IMR-90 (cell line): ENCODE data around the gene UNC93A. TPM values are rescaled to one million over a fixed set of nuclear protein-coding genes. Genes with fewer than 3 reads are reported as not detected.

ENCODE experiments used
- ATAC-seq: fragments of 200-7000 bp; cut with Tn5 transposase; 2 replicates; pipeline ENCODE4 v1.9.1; 2020; ENCODE audit warnings: low read depth, mild to moderate bottlenecking, moderate library complexity
- BruUV-seq: library from RNA; stranded (reverse); fragments of 400-500 nt; replicated peaks from 2 replicates; lab custom pipeline; 2021; lab: Mats Ljungman, UMichigan
- CTCF ChIA-PET: fragments of 300-600 bp; formaldehyde crosslinking; extraction: SDS; loops from one replicate; lab custom pipeline; 2021; ENCODE audit warnings: antibody characterized with exemption; lab: Yijun Ruan, JAX
- POLR2A ChIA-PET: fragments of 300-600 bp; sonication (Branson Sonifier 250); formaldehyde crosslinking; loops from one replicate; lab custom pipeline; 2022; ENCODE audit warnings: antibody characterized with exemption; ENCODE audit not compliant: unreplicated experiment; lab: Charles Lee
- DNase-seq: peaks from one replicate; pipeline ENCODE4 v3.0.0; 2013
- H2AFZ ChIP-seq: replicated peaks from 2 replicates; pipeline ENCODE3; 2013; ENCODE audit warnings: low read length, mild to moderate bottlenecking; ENCODE audit not compliant: poor library complexity
- H2AK5ac ChIP-seq: 2 replicates; pipeline ENCODE4 v1.6.1; 2013; ENCODE audit warnings: low read depth, low read length, inconsistent platforms
- H2AK9ac ChIP-seq: replicated peaks from 2 replicates; pipeline ENCODE3; 2013; ENCODE audit warnings: mild to moderate bottlenecking, low read depth, low read length, moderate library complexity; ENCODE audit not compliant: poor library complexity
- H2BK120ac ChIP-seq: 2 replicates; pipeline ENCODE4 v1.6.1; 2013; ENCODE audit warnings: low read depth, low read length, inconsistent platforms
- H2BK15ac ChIP-seq: 3 replicates; pipeline ENCODE4 v1.6.1; 2013; ENCODE audit warnings: low read depth, low read length, inconsistent platforms
- H2BK20ac ChIP-seq: 2 replicates; pipeline ENCODE4 v1.6.1; 2013; ENCODE audit warnings: low read depth, mild to moderate bottlenecking, inconsistent platforms, low read length, moderate library complexity
- H2BK5ac ChIP-seq: 2 replicates; pipeline ENCODE4 v1.6.1; 2013; ENCODE audit warnings: mild to moderate bottlenecking, low read depth, low read length, inconsistent platforms; ENCODE audit not compliant: poor library complexity, severe bottlenecking
- H3K14ac ChIP-seq: replicated peaks from 2 replicates; pipeline ENCODE4 v1.6.1; 2013; ENCODE audit warnings: low read depth, low read length, inconsistent platforms
- H3K18ac ChIP-seq: 2 replicates; pipeline ENCODE4 v1.6.1; 2013; ENCODE audit warnings: low read depth, low read length, control low read depth
- H3K23ac ChIP-seq: 2 replicates; pipeline ENCODE4 v1.6.1; 2013; ENCODE audit warnings: low read depth, low read length, inconsistent platforms
- H3K27ac ChIP-seq: 2 replicates; pipeline ENCODE4 v1.5.1; 2013; ENCODE audit warnings: mild to moderate bottlenecking, control low read depth, low read length; ENCODE audit not compliant: insufficient read depth
- H3K27me3 ChIP-seq: 2 replicates; pipeline ENCODE4 v1.6.1; 2013; ENCODE audit warnings: low read length; ENCODE audit not compliant: control insufficient read depth, insufficient read depth
- H3K36me3 ChIP-seq: 2 replicates; pipeline ENCODE4 v1.6.1; 2013; ENCODE audit warnings: low read length, mixed read lengths; ENCODE audit not compliant: control insufficient read depth, insufficient read depth
- H3K4ac ChIP-seq: 2 replicates; pipeline ENCODE4 v1.6.1; 2013; ENCODE audit warnings: low read depth, low read length, inconsistent platforms
- H3K4me1 ChIP-seq: 2 replicates; pipeline ENCODE4 v1.6.1; 2013; ENCODE audit warnings: low read length, mixed read lengths; ENCODE audit not compliant: control insufficient read depth, insufficient read depth
- H3K4me2 ChIP-seq: 2 replicates; pipeline ENCODE4 v1.6.1; 2013; ENCODE audit warnings: low read depth, mild to moderate bottlenecking, control low read depth, low read length, moderate library complexity
- H3K4me3 ChIP-seq: 2 replicates; pipeline ENCODE4 v1.5.1; 2013; ENCODE audit warnings: low read depth, mild to moderate bottlenecking, control low read depth, low read length, moderate library complexity; ENCODE audit not compliant: insufficient read depth
- H3K56ac ChIP-seq: 2 replicates; pipeline ENCODE4 v1.6.1; 2013; ENCODE audit warnings: low read length, inconsistent platforms; ENCODE audit not compliant: insufficient read depth; ENCODE audit errors: extremely low read depth
- H3K79me1 ChIP-seq, 2 experiments: 2 replicates each; pipeline ENCODE4 v1.6.1; 2013; ENCODE audit warnings: low read length in 2 of 2, inconsistent platforms in 1 of 2, low read depth in 1 of 2
- H3K9ac ChIP-seq: 2 replicates; pipeline ENCODE4 v1.6.1; 2013; ENCODE audit warnings: low read depth, low read length, control low read depth
- H3K9me1 ChIP-seq: 2 replicates; pipeline ENCODE4 v1.6.1; 2013; ENCODE audit warnings: low read length, inconsistent platforms; ENCODE audit not compliant: insufficient read depth
- H3K9me3 ChIP-seq: 2 replicates; pipeline ENCODE4 v1.6.1; 2013; ENCODE audit warnings: low read length; ENCODE audit not compliant: control insufficient read depth, insufficient read depth
- H4K20me1 ChIP-seq: 2 replicates; pipeline ENCODE4 v1.6.1; 2013; ENCODE audit warnings: low read length, inconsistent platforms; ENCODE audit not compliant: insufficient read depth
- H4K5ac ChIP-seq: 2 replicates; pipeline ENCODE4 v1.6.1; 2013; ENCODE audit warnings: mild to moderate bottlenecking, low read depth, low read length, control low read depth
- H4K8ac ChIP-seq, 2 experiments: 2 replicates each; pipeline ENCODE4 v1.6.1; 2013; ENCODE audit warnings: low read depth in 2 of 2, low read length in 2 of 2, control low read depth in 1 of 2, inconsistent platforms in 1 of 2
- H4K91ac ChIP-seq: 2 replicates; pipeline ENCODE4 v1.6.1; 2013; ENCODE audit warnings: low read depth, low read length, inconsistent platforms; ENCODE audit not compliant: insufficient read depth
- CEBPB ChIP-seq: IDR thresholded peaks from 2 replicates; pipeline ENCODE4 v1.6.1; 2012; ENCODE audit warnings: low read depth, low read length, improper control_type of control experiment
- NFE2L2 ChIP-seq: fragments of 150-350 bp; IDR thresholded peaks from 2 replicates; pipeline ENCODE4 v1.6.1; 2016; ENCODE audit warnings: low read depth, mild to moderate bottlenecking, low read length
- RAD21 ChIP-seq: IDR thresholded peaks from 2 replicates; pipeline ENCODE4 v1.6.1; 2012; ENCODE audit warnings: low read length, improper control_type of control experiment
- RCOR1 ChIP-seq: IDR thresholded peaks from 2 replicates; pipeline ENCODE4 v1.6.1; 2012; ENCODE audit warnings: mild to moderate bottlenecking, low read length, improper control_type of control experiment; ENCODE audit not compliant: insufficient replicate concordance
- RFX5 ChIP-seq: IDR thresholded peaks from 2 replicates; pipeline ENCODE4 v1.8.0; 2012; ENCODE audit warnings: low read depth, mild to moderate bottlenecking, low read length, moderate library complexity
- SMC3 ChIP-seq: fragments of 150-350 bp; IDR thresholded peaks from 2 replicates; pipeline ENCODE4 v1.6.1; 2016; ENCODE audit warnings: low read depth, mild to moderate bottlenecking, antibody characterized with exemption, low read length, moderate library complexity
- USF2 ChIP-seq: fragments of 150-350 bp; IDR thresholded peaks from 2 replicates; pipeline ENCODE4 v1.6.1; 2017; ENCODE audit warnings: mild to moderate bottlenecking, antibody characterized with exemption, low read length, low read depth
- WGBS, 2 experiments: methylation state at CpG; one replicate each; pipeline versions ENCODE4 v1.1.5 to v1.1.7; 2013; ENCODE audit warnings: missing lambda C conversion rate in 2 of 2; ENCODE audit not compliant: insufficient read length in 1 of 2; ENCODE audit errors: extremely low coverage in 2 of 2; 5-methylcytosine and 5-hydroxymethylcytosine counted together
- dilution Hi-C: fragments of 300-500 bp; cut with HindIII; formaldehyde crosslinking; loops from one replicate; pipeline ENCODE4 v1.14.3; 2018; ENCODE audit warnings: low sequenced_read_pairs; ENCODE audit not compliant: unreplicated experiment
- in situ Hi-C: fragments of 300-500 bp; cut with MboI; formaldehyde crosslinking; loops from 3 replicates; pipeline ENCODE4 v1.14.3; 2019; ENCODE audit warnings: low sequenced_read_pairs, inconsistent platforms, mixed read lengths
- intact Hi-C: fragments of 100-400 bp; cut with micrococcal nuclease; formaldehyde crosslinking; loops from 2 replicates; pipeline ENCODE4 v1.10.0; 2022
- polyA plus RNA-seq, 3 experiments: library from polyadenylated mRNA; depleted of rRNA; stranded (reverse); fragments of >200 nt; gene quantifications; 2 replicates each; pipeline ENCODE4 v1.2.3, GENCODE V29; 2012; ENCODE audit warnings: low replicate concordance in 1 of 3
- total RNA-seq: library from RNA; depleted of rRNA; stranded (reverse); fragments of >200 nt; gene quantifications from 2 replicates; pipeline ENCODE4 v1.2.3, GENCODE V29; 2012

The UNC93A gene
- total and polyA plus RNA-seq, 2 of the 4 experiments (the other 2 are of a cell fraction), result not detected

GRCh38 chr6:167342879-167343610 is 51.9 kb downstream of the UNC93A start:
- Histone ChIP-seq H2BK15ac (no peak overlapping the region), H4K91ac (no peak overlapping the region)
- CTCF ChIA-PET, result no interaction called here

More at GRCh38 chr6:167342879-167343610, 51.9 kb downstream of the UNC93A start:
- no TSS peak for BruUV-seq
- no peak for TF ChIP-seq USF2
- no peak for TF ChIP-seq RAD21
- no peak for TF ChIP-seq RCOR1
- no peak for TF ChIP-seq NFE2L2
- no peak for TF ChIP-seq CEBPB
- no peak for TF ChIP-seq SMC3
- no peak for TF ChIP-seq RFX5
- no peak for DNase-seq
- H3K23ac ChIP-seq, result no peak overlapping the region
- H3K27me3 ChIP-seq, result no peaks in the 10 kb centered on the region
- H2AK5ac ChIP-seq, result no peak overlapping the region
- H3K9me1 ChIP-seq, result no peaks in the 10 kb centered on the region
- H3K14ac ChIP-seq, result no peak overlapping the region
- H2AFZ ChIP-seq, result no peak overlapping the region
- H3K4me1 ChIP-seq, result no peaks in the 10 kb centered on the region
- POLR2A ChIA-PET, result no interaction called here
- WGBS, 2 experiments, result 53% methylated on average over 3 of the region's 14 CpGs; no CpG with 5 or more reads in 1 of the 2 experiments
- no peak overlapping the region for H2BK5ac ChIP-seq
- no peak overlapping the region for H3K27ac ChIP-seq
- H4K20me1 ChIP-seq, result no peaks in the 10 kb centered on the region
- H3K4me3 ChIP-seq, result no peak overlapping the region
- no peaks in the 10 kb centered on the region for H3K79me1 ChIP-seq
- H2AK9ac ChIP-seq, result no peak overlapping the region
- no peak overlapping the region for H2BK20ac ChIP-seq
- H3K9me3 ChIP-seq, result peaks cover 30% of the 10 kb centered on the region
- no peak overlapping the region for H2BK120ac ChIP-seq
- no peak overlapping the region for H3K4me2 ChIP-seq
- dilution Hi-C loops (no loop called here), intact Hi-C loops (no loop called here), in situ Hi-C loops (no loop called here)
- no peak overlapping the region for H4K8ac ChIP-seq
- H3K4ac ChIP-seq, result no peak overlapping the region
- no peak overlapping the region for H3K56ac ChIP-seq
- H4K5ac ChIP-seq, result no peak overlapping the region
- H3K36me3 ChIP-seq, result no peaks in the 10 kb centered on the region
- no peak overlapping the region for H3K9ac ChIP-seq
- H3K18ac ChIP-seq, result no peak overlapping the region
- no peak for ATAC-seq
